NCI-H526 treated with DMSO at 0.1 percent for 48 hours (cell line): Measurements from ENCODE around the gene TIMP3.
"Not testable (repeated sequence)": the region's sequence is repeated elsewhere in the genome, so short reads cannot be mapped to it uniquely, and the experiment has no call there.

ENCODE experiments used
- DNase-seq: peaks from one replicate; lab custom pipeline; 2025; lab: John Stamatoyannopoulos, UW

Gene TIMP3

GRCh38 chr22:32801537-32802236 is at the start of gene TIMP3:
TSS of gene TIMP3 (plus strand) at chr22:32801705. CDS start at chr22:32802002, 297 bp downstream.
- DNase-seq, result no peak

GRCh38 chr22:32752326-32752725 is 49.2 kb upstream of the TIMP3 start:
- DNase-seq, result no peak

GRCh38 chr22:32752816-32753520 is 48.5 kb upstream of the TIMP3 start:
- no peak for DNase-seq

- no peak for DNase-seq
These were observed 47.9 kb upstream of the TIMP3 start for GRCh38 chr22:32753591-32753990.

- no peak for DNase-seq
These were observed 47.0 kb upstream of the TIMP3 start for GRCh38 chr22:32754413-32755041.

- DNase-seq, result not testable (repeated sequence)
These were observed 44.3 kb upstream of the TIMP3 start for GRCh38 chr22:32757086-32757762.

GRCh38 chr22:32758866-32759385 is 42.6 kb upstream of the TIMP3 start:
- no peak for DNase-seq

GRCh38 chr22:32760396-32760795 is 41.1 kb upstream of the TIMP3 start:
- DNase-seq, result no peak

- no peak for DNase-seq
These were observed 40.7 kb upstream of the TIMP3 start for GRCh38 chr22:32760815-32761214.

GRCh38 chr22:32761251-32761903 is 40.1 kb upstream of the TIMP3 start:
- no peak for DNase-seq

- DNase-seq, result no peak
These were observed 37.0 kb upstream of the TIMP3 start for GRCh38 chr22:32764330-32765131.

GRCh38 chr22:32765132-32765618 is 36.3 kb upstream of the TIMP3 start:
- no peak for DNase-seq

- no peak for DNase-seq
These were observed 29.7 kb upstream of the TIMP3 start for GRCh38 chr22:32771756-32772155.

- DNase-seq, result no peak
These were observed 25.5 kb upstream of the TIMP3 start for GRCh38 chr22:32775957-32776356.

- no peak for DNase-seq
These were observed 25.1 kb upstream of the TIMP3 start for GRCh38 chr22:32776397-32776796.

GRCh38 chr22:32776802-32777201 is 24.7 kb upstream of the TIMP3 start:
- no peak for DNase-seq

GRCh38 chr22:32777987-32778386 is 23.5 kb upstream of the TIMP3 start:
- no peak for DNase-seq

GRCh38 chr22:32780726-32781310 is 20.7 kb upstream of the TIMP3 start:
- DNase-seq, result no peak

GRCh38 chr22:32781695-32782094 is 19.8 kb upstream of the TIMP3 start:
- no peak for DNase-seq

GRCh38 chr22:32785321-32786026 is 16.0 kb upstream of the TIMP3 start:
- DNase-seq, result no peak
